ENCODE results near the gene CDHR4.

DNA sequence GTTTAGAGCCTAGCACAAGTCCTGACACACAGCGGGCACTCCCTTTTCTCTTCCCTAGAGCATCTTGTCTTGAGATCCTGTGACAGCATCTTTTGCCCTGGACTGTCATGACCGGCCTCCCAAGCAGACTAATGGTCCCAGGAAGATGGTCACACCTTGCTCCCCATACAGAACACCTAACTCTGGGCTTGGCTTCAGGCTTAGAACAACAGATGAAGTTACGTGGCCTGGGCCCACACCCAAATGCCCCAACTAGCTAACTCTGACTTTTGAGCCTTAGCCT, 12.6 kb downstream of the CDHR4 start:
- TF ChIP-seq, protein P1, sequence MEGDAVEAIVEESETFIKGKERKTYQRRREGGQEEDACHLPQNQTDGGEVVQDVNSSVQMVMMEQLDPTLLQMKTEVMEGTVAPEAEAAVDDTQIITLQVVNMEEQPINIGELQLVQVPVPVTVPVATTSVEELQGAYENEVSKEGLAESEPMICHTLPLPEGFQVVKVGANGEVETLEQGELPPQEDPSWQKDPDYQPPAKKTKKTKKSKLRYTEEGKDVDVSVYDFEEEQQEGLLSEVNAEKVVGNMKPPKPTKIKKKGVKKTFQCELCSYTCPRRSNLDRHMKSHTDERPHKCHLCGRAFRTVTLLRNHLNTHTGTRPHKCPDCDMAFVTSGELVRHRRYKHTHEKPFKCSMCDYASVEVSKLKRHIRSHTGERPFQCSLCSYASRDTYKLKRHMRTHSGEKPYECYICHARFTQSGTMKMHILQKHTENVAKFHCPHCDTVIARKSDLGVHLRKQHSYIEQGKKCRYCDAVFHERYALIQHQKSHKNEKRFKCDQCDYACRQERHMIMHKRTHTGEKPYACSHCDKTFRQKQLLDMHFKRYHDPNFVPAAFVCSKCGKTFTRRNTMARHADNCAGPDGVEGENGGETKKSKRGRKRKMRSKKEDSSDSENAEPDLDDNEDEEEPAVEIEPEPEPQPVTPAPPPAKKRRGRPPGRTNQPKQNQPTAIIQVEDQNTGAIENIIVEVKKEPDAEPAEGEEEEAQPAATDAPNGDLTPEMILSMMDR (IDR thresholded peaks at IDR 0.05): no peak
- TF ChIP-seq POLR2A (IDR thresholded peaks at IDR 0.05) (no peak), POLR2AphosphoS5 (IDR thresholded peaks at IDR 0.05) (no peak)
